Activated CD8-positive, alpha-beta T cell treated with anti-CD3 and anti-CD28 coated beads for 36 hours (primary cell): ENCODE measurements around the gene USP13. TPM values are rescaled to one million over a fixed set of nuclear protein-coding genes. Genes with fewer than 3 reads are reported as not detected.
A peak's percentile ranks its signal among the peaks of the same experiment; 100 is the strongest.

Experiments used
- ATAC-seq: fragments of 200-7000 bp; cut with Tn5 transposase; one replicate; pipeline ENCODE4 v1.10.0; 2021; ENCODE audit warnings: mild to moderate bottlenecking, moderate library complexity
- CTCF ChIA-PET: fragments of 350-600 bp; sonication (Branson Sonifier 250); formaldehyde crosslinking; loops from one replicate; lab custom pipeline; 2021; ENCODE audit warnings: antibody characterized with exemption; lab: Charles Lee
- POLR2A ChIA-PET: fragments of 350-600 bp; sonication (Branson Sonifier 250); formaldehyde crosslinking; loops from one replicate; lab custom pipeline; 2021; ENCODE audit warnings: antibody characterized with exemption; lab: Charles Lee
- DNase-seq: peaks from one replicate; pipeline ENCODE4 v3.0.0-alpha.2; 2020
- H3K27ac Mint-ChIP-seq: one replicate; pipeline ENCODE4 v1.8.0; 2021; ENCODE audit warnings: mild to moderate bottlenecking, mixed read lengths
- H3K27me3 Mint-ChIP-seq: one replicate; pipeline ENCODE4 v1.8.0; 2021; ENCODE audit warnings: mixed read lengths
- H3K36me3 Mint-ChIP-seq: one replicate; pipeline ENCODE4 v1.8.0; 2021; ENCODE audit warnings: low read depth, mixed read lengths
- H3K4me1 Mint-ChIP-seq: one replicate; pipeline ENCODE4 v1.8.0; 2021; ENCODE audit warnings: low read depth, mixed read lengths
- H3K4me3 Mint-ChIP-seq: one replicate; pipeline ENCODE4 v1.8.0; 2021; ENCODE audit warnings: mild to moderate bottlenecking, moderate library complexity, mixed read lengths
- H3K9me3 Mint-ChIP-seq: one replicate; pipeline ENCODE4 v1.8.0; 2021; ENCODE audit warnings: mixed read lengths
- intact Hi-C: fragments of 100-400 bp; cut with micrococcal nuclease; formaldehyde crosslinking; loops from one replicate; pipeline ENCODE4 v1.10.0; 2022
- total RNA-seq, 2 experiments: library from RNA; stranded (reverse); gene quantifications; one replicate each; pipeline ENCODE4 v1.2.3, GENCODE V29; 2021
- TF ChIP-seq, protein P1 (sequence below): fragments of 200-600 bp; IDR thresholded peaks from one replicate; pipeline ENCODE4 v1.8.0; 2022; ENCODE audit warnings: antibody characterized with exemption, mild to moderate bottlenecking

USP13 gene
- total RNA-seq, 2 experiments from 2014 or later, result 9.6 to 11.7 TPM

DNA sequence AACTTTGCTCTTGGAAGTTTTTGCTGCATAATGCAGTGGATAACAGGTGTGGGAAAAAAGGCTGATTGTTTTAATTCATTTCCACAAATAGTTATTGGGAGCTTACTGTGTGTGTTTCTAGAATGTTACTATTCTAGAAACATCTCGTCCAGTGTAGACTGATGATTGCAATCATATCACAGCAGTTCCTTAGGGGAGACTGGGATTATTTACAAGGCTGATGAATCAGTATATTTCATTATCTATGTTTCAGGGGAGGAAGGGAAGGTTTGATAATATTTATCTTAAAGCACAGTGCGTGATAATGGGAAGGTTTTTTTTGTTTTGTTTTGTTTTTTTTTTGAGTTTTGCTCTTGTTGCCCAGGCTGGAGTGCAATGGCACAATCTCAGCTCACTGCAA lies 2.4 kb downstream of the USP13 start:
- no peak overlapping the region for H3K27ac Mint-ChIP-seq
- H3K4me1 Mint-ChIP-seq, result peaks cover 19% of the 10 kb centered on the region
- H3K36me3 Mint-ChIP-seq, result peaks cover 6% of the 10 kb centered on the region
- H3K9me3 Mint-ChIP-seq, result no peaks in the 10 kb centered on the region
- H3K27me3 Mint-ChIP-seq, result peaks cover 10% of the 10 kb centered on the region
- intact Hi-C loops, result no loop called here
- TF ChIP-seq, protein P1, sequence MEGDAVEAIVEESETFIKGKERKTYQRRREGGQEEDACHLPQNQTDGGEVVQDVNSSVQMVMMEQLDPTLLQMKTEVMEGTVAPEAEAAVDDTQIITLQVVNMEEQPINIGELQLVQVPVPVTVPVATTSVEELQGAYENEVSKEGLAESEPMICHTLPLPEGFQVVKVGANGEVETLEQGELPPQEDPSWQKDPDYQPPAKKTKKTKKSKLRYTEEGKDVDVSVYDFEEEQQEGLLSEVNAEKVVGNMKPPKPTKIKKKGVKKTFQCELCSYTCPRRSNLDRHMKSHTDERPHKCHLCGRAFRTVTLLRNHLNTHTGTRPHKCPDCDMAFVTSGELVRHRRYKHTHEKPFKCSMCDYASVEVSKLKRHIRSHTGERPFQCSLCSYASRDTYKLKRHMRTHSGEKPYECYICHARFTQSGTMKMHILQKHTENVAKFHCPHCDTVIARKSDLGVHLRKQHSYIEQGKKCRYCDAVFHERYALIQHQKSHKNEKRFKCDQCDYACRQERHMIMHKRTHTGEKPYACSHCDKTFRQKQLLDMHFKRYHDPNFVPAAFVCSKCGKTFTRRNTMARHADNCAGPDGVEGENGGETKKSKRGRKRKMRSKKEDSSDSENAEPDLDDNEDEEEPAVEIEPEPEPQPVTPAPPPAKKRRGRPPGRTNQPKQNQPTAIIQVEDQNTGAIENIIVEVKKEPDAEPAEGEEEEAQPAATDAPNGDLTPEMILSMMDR, result no peak
- ChIA-PET POLR2A (no interaction called here), CTCF (no interaction called here)
- ATAC-seq (no peak), DNase-seq (no peak)
- peak overlapping the region; percentile 7 for H3K4me3 Mint-ChIP-seq

DNA sequence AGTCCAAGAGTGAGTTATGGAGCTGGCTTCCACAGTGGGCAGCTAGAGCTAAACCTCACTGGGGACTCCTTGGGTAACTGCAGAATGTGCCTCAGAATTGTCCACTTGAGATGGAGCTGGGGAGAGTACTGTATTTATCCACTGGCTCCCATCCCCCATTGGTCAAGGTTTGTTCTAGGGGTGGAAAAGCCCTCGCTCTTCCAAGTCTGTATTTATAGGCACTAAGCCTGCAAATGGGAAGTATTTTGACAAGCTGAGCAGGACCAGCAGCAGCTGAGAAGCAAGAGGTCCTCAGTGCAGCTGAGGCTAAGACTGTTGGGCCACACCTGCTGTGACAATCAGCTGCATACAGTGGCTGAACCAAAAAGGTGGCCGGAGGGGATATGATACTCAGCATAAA lies 5.8 kb downstream of the USP13 start:
- Mint-ChIP-seq H3K9me3 (no peaks in the 10 kb centered on the region), H3K27me3 (peaks cover 1% of the 10 kb centered on the region), H3K27ac (no peak overlapping the region), H3K4me1 (peaks cover 12% of the 10 kb centered on the region), H3K4me3 (no peak overlapping the region), H3K36me3 (peaks cover 6% of the 10 kb centered on the region)
- TF ChIP-seq, protein P1, result no peak
- DNase-seq, result no peak
- intact Hi-C loops, result no loop called here
- no peak for ATAC-seq
- CTCF ChIA-PET, result interaction anchor here (0.7 to 2.2 kb wide), 2 partner anchors 9 to 13 kb away, joined by 3 to 11 read pairs; no protein-coding TSS in a partner anchor
- POLR2A ChIA-PET, result no interaction called here

DNA sequence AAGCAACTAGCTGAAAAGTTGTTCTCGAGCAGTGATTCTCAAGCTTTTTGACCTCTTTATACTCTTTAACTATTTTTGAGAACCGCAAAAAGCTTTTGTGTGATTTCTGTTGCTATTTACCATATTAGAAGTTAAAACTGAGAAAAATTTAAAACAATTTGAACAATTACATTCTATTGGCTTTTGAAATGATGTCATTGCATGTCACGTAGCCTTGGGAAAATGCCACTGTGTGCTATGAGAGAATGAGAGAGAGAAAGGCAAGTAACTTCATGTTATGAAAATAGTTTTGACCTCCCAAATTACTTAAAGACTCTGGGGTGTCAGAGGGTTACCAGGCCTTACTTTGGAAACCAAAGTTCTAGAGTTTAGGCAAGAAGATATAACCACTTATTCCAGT lies 8.0 kb downstream of the USP13 start:
- no peak overlapping the region for H3K27ac Mint-ChIP-seq
- ChIA-PET POLR2A (no interaction called here), CTCF (interaction anchor here (1.2 to 1.5 kb wide), 2 partner anchors 11 to 24 kb away, joined by 3 to 7 read pairs; no protein-coding TSS in a partner anchor)
- ATAC-seq (no peak), DNase-seq (no peak)
- intact Hi-C loops, result no loop called here
- TF ChIP-seq, protein P1, result no peak
- H3K4me3 Mint-ChIP-seq, result no peak overlapping the region
- no peaks in the 10 kb centered on the region for H3K36me3 Mint-ChIP-seq
- H3K4me1 Mint-ChIP-seq, result peaks cover 3% of the 10 kb centered on the region
- H3K27me3 Mint-ChIP-seq, result no peaks in the 10 kb centered on the region
- H3K9me3 Mint-ChIP-seq, result no peaks in the 10 kb centered on the region

DNA sequence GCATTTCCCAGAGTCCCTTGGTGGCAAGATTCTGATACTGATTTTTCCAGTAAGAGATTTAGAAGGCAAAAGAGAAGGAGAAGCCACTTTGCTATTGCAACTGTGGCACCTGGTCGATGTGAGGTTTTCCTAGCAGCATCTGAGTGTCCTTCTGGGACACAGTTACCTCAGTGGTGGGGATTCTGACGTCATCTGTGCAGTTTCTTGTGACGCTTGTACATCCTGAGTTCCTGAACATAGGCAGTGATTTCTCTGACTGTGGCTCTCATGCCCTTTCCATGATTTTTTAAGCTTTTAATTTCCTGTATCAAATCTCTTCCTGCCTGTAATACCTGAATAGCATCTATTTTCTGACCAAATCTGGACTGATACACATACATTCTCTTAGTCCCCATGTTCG lies 8.9 kb downstream of the USP13 start:
- ATAC-seq, result no peak
- no peak for DNase-seq
- ChIA-PET POLR2A (interaction anchor here (0.6 to 1.5 kb wide), 2 partner anchors 9 to 98 kb away, joined by 3 to 11 read pairs; partner anchors contain the start of gene USP13), CTCF (interaction anchor here (0.6 to 1.5 kb wide), 3 partner anchors 12 to 42 kb away, joined by 3 to 7 read pairs (median 3); no protein-coding TSS in a partner anchor)
- TF ChIP-seq, protein P1, result no peak
- H3K4me3 Mint-ChIP-seq, result no peak overlapping the region
- no peaks in the 10 kb centered on the region for H3K9me3 Mint-ChIP-seq
- H3K36me3 Mint-ChIP-seq, result no peaks in the 10 kb centered on the region
- H3K4me1 Mint-ChIP-seq, result peaks cover 3% of the 10 kb centered on the region
- H3K27ac Mint-ChIP-seq, result no peak overlapping the region
- intact Hi-C loops, result no loop called here
- no peaks in the 10 kb centered on the region for H3K27me3 Mint-ChIP-seq

DNA sequence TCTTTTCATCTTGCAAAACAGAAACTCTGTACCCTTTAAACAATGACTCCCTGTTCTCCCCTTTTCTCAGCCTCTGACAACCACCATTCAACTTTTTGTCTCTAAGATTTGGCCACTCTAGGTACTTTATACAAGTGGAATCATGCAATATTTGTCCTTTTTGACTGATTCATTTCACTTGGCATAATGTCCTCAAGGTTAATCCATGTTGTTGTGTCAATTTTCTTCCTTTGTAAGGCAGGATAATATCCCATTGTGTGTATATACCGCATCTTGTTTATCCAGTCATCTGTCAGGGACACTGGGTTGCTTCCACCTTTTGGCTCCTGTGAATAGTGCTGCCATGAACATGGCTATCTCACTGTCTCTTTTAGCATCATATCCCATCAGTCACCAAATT lies 10.3 kb downstream of the USP13 start:
- no peaks in the 10 kb centered on the region for H3K9me3 Mint-ChIP-seq
- DNase-seq (no peak), ATAC-seq (no peak)
- H3K27ac Mint-ChIP-seq, result no peak overlapping the region
- ChIA-PET CTCF (no interaction called here), POLR2A (interaction anchor here (1.5 kb wide), 1 partner anchor 10 kb away, joined by 11 read pairs; the partner anchor contains the start of gene USP13)
- no peak overlapping the region for H3K4me3 Mint-ChIP-seq
- intact Hi-C loops, result no loop called here
- no peaks in the 10 kb centered on the region for H3K36me3 Mint-ChIP-seq
- TF ChIP-seq, protein P1, result no peak
- H3K27me3 Mint-ChIP-seq, result no peaks in the 10 kb centered on the region
- H3K4me1 Mint-ChIP-seq, result peaks cover 3% of the 10 kb centered on the region
